ENCODE data around the gene FMNL2.
A peak's percentile ranks its signal among the peaks of the same experiment; 100 is the strongest.

Gene FMNL2

DNA sequence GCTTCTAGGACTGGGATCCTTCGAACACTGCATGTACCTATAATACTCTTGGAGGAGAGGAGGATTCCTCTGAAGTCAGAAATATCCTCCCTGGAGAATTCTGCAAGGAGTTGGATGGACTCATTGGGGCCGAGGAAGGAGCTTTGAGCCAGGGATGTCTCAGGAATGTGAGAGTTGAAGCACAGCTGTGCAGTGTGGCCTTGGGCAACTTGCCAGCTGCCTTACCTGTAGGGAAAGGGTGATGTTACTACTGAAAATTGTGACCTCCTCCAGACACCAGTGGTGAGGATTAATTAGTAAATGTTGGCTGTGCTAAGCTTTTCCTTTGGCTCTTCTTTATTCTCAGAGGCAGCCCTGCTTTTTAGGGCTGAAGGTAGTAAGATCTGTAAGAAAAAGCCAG, 41.4 kb downstream of the FMNL2 start:
- no peak for DNase-seq

DNA sequence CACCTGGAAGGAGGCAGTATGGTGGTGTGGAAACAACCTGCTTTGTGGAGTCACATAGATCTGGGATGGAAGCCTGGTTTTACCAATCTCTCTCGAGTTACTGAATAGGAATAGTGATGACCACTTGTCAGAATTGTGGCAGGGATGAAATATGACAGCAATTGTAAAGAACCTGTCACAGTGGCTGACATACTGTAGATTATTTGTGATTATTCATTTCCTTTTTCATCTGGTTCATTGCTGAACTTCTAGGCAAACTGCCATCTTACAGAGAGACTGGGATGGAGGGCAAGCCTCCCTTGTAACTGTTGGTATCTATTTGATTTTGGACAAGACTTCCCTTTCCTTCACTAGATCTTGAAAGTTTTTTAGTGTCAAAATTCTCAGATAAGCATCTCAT, 42.0 kb downstream of the FMNL2 start:
- DNase-seq: no peak

DNA sequence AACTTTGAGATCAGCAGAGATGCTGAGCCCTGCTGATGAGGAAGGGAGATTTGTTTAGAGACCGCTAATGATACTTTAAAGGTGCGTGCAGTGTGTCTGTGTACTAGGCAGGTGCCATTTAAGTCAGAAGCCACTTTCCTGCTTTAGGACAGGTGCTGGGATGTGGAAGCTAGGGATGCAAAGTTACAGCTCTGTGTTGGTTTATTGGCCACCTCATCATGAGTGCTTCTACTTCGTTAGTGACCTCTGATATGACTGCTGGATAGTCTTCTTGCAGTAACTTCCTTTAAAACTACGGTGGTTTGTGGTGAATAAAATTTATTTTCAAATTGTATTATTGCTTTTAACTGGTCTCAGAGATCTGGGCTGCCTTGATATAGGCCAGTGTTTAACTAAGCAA, 44.1 kb downstream of the FMNL2 start:
- DNase-seq: no peak

DNA sequence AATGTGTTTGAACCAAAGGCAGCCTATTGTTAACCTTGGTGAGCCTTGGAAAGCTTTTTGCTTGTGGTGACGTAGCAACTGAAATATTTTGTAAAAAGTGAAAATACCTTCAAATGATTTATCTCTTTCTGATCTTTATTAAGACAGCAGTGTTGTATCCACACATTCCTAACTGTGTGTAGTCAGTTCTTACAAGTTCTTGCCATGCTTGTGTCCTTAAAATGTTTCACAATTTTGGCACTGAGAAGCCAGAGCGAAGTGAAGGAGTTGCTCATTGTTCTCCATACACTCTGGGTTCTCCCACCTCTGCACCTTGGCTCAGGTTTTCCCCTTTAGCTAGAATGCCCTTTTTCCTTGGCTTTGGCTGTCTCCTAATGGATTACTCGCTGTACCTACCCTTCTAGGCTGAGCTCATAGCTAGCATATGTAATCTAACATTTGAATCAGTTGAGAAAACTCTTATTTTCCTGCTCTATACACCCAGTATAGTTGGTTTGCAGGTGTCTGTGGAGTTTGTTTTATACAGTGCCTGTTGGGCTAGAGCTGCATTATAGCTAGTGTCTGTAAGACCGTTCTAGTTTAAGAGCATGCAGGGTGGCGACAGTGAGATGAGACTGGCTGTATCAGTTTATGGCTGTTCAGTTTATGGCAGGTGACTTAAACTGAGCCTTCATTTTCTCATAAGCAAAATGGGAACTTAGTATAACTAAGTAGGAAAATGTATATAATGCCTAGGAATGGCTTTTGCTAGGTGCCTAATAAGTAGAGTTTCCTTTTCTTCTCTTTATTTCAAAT, 45.5 kb downstream of the FMNL2 start:
- no peak for DNase-seq

DNA sequence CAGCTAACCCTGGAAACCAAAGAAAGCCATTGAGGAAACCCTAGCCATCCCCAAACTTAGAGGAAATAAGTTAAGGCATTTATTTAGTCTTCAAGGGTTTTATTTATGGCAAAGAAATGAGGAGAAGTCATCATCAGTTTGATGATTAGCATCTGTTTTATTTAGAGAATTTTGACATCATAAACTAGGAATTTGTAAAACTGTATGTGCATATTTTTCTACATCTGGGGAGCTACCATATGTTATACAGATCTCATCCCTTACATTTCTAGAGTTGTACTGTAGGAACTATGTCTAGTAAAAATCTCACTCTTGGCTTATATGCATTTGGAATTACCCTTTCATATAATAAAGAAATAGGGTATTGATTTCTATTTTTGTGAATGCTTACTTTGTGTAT, 48.7 kb downstream of the FMNL2 start:
- DNase-seq: no peak

DNA sequence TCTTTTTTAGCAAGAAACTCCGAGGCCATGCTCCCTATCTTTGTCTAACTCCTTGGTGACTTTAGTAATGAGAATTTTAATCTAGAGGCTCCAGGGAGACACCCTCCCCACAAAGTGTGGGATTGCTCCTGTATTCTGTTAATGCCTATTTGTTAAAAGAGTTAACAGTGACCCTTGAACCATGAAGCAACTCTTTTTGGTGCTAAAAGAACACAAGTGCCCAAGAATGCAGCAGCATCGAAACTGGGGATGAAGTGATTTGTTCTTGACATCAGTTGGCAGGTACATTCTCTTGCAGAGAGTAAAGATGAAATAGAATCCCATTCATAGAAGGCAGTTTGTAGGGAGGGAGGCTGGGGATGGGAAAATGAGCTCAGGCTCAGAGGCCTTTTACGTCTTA, 50.0 kb downstream of the FMNL2 start:
- no peak for DNase-seq

DNA sequence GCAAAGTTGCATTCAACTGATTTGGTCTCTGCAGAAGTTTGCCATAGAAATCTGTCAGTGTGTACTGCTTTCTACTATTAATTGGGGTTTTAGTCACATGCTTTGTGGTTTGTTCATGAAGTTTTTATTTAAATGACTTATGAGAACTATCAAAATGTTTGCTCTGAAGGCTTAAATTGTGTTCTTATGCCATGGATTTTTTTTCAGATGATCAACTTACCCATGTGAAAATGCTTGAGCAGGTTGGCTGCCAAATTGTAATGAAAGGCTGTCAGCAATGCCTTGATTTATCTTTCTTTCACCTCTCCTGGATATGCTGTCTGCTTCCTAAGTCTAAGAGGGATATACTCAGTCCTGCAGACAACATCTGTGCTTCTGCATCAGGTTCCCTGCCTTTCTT, 50.7 kb downstream of the FMNL2 start:
- DNase-seq: no peak

DNA sequence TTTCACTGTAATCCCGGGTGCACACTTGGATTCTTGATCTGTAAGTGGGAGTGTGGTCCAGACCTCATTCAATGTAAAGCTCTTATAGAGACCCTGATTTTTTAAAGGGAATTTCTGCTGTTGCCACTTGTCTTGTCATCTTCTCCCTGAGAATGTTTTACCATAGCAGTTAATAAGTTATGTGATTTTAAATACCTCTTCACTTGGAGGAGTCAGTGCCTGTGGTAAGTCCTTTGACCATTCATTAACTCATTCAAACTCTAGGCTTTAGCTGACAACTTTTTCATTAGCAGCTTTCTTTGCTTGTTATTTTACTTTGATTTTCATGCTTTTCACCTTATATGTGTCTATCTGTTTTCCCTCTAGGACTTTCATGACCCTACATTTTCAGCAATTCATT, 51.3 kb downstream of the FMNL2 start:
- no peak for DNase-seq

DNA sequence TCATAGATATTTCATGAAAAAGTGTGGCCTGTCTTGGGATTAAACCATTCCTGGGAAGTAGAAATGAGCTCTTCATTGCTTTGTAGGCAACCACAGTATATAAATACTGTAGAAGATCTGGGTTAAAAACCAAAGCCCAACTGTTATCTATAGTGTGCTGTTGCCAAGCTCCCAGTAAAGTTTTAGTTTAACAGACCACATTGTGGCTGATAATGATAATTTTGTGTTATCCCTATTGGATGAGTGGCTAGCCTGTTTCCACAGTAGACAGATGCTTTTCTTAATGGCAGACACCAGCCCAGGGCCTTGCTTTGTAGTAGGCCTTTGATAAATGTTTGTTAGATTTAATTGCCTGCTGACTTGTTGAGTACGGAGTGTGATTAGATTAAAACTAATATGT, 52.1 kb downstream of the FMNL2 start:
- DNase-seq: no peak

DNA sequence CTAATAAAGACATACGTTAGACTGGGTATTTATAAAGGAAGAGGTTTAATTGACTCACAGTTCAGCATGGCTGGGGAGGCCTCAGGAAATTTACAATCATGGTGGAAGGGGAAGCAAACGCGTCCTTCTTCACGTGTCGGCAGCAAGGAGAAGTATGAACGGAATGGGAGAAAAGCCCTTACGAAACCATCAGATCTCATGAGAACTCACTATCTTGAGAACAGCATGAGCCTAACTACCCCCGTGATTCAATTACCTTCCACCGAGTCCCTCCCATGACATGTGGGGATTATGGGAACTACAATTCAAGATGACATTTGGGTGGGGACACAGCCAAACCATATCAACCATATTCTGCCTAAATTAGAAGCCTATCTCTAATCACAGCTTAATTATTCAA, 53.3 kb downstream of the FMNL2 start:
- DNase-seq: peak; percentile 78

DNA sequence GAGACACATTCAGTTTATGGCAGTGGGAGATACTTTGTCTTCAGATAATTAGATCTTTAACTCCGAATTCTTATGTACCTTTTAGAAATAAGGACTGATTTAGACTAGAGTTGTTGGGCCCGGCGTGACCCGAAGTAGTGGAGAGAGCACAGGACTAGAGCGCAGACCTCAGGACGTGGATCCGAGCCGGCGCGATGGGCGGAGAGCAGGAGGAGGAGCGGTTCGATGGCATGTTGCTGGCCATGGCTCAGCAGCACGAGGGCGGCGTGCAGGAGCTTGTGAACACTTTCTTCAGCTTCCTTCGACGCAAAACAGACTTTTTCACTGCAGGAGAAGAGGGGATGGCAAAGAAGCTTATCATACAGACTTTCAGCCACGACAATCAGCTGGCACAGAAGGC, 54.5 kb downstream of the FMNL2 start:
- DNase-seq: no peak

DNA sequence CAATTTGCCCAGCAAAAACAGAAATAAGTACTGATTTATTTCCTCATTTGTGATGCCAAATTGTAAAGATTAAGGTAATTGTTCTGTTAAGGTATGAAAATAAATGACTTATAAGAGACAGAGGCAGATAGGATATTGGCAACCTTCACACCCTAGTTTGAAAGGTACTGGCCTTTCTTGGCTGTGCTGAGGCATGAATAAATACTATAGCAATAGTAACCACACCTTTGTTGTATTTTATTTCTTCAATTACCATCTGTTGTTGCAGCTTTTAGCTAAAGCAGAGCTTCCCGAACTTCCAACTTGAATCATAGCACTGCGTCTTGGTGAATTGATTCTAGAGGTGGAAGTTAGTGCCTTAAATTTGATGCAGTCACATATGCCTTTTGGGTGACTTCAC, 55.9 kb downstream of the FMNL2 start:
- DNase-seq: no peak

DNA sequence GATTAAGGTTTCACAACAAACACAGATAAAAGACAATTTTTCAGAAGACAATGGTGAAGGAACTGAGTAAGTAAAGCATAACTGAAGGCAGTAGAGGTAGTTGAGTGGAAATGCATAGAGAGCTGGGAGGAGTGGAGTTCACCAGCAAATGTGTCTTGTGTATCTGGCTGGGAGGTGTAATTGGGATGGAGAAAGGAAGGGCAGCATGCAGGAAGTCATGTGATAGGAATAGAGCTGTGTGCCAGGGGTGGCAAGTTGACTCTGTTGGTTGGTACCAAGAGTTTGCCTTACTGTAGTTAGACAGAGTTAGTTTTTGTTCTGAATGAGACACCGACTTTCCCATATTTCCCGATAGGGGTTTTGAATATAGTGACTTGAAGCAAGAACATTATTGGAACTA, 56.3 kb downstream of the FMNL2 start:
- DNase-seq: no peak

DNA sequence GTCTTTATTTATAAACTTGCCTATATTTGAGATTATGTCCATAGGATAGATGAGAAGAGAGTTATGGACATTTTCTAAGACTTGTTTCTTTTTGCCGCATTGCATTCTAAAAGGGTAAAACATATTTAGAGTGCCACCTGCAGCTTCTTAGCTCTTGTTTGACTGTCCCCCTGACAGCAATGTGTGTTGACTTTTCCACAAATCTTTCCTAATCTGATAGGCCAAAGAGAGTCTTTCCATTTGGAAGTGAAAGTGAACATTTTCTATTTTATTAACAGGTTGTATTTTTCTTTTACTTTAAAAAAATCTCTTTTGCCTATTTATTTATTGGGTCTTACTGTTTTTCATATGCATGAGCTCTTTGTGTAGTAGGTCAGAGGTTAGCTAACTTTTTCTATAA, 58.4 kb downstream of the FMNL2 start:
- DNase-seq: no peak

DNA sequence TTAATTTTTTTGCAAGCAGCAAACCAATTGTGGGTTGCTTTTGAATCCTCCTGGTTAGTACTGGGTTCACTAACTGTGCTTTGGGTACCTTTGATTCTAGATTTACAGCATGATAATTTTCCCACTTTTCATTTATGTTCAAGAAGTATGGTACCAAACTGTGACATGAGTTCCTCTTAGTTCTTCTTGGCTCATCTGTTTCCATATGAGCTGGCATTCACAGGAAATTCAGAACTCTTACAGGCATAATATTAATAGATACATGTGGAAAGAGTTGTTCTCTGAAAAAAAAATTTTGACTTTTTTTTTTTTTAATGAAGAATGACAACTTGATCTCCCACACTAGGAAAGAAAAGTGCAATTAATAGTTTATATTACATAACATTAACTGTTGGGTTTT, 59.4 kb downstream of the FMNL2 start:
- peak; percentile 72 for DNase-seq

DNA sequence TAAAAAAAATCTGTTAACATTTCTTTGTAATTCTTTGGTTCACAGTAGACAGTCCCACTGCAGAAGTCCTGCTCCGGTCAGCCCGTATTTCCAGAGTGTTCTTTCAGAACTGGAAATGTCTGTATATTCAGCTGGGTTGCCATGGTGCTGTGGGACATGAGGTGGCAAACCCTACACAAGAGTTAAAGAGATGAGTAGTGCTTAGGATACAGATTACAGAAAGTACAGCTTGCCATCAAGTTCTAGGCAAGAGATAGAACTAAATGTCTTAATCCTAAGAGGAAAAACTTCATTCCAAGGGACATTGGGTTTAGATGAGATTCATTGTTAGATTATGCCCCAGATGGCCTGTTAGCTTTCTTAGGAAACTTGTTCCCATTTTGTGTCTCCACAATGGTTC, 60.1 kb downstream of the FMNL2 start:
- DNase-seq: no peak

DNA sequence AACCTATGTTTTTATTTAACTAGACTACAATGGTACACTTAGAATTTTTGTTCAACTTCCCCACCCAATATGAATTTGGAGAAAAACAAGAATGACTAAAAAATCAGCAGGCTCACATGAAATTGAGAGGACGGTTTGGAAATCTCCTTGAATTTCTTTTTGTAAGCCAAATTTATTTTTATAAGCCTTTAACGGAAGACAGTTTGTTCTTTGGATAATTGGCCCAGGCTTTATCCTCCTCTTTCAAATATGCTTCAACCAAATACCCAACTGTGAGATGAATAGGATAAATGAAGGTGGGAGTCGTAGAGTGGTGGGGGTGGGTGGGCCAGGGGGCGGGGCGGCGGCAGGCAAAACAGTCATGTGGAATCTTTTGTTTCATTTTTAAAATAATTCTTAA, 60.6 kb downstream of the FMNL2 start:
- DNase-seq: no peak

DNA sequence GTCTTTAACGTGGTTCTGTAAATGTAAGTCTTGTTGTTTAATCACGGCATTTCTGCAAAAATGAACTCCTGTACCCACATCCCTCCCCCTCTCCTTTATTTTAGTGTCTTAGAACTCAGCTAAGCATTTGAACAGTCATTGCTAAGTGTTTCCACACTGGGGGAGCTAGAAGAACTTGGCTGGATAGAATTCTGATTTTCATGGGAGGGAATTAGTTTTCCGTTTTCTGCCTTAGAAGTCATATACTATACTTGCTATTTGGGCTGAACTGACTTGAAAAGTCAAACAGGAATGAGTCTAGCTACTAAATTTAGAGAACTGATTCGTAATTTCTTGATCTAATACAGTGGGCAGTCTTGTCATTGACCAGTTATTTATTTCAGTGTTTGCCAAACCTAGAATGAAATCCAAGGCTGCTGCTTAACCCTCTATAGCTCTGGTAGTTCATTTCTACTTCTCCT, 61.1 kb downstream of the FMNL2 start:
- no peak for DNase-seq

DNA sequence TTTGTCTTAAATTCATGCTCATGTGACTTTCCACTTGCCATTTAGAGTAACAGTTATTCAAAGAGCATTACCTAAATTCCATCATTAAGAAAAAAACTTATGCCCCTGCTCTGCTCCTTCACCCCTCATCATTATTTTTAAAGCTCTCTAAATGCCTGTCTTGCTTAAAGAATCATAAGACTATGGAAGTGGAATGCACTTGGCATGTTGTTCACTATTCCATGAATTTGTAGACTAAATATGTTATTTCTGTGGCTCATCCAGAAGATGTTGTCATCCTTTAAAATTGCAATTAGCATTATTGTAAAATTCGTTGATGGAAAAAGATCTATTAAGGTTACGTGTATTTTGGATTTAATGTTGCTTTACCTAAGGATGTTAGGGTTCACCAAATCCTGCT, 61.8 kb downstream of the FMNL2 start:
- no peak for DNase-seq

DNA sequence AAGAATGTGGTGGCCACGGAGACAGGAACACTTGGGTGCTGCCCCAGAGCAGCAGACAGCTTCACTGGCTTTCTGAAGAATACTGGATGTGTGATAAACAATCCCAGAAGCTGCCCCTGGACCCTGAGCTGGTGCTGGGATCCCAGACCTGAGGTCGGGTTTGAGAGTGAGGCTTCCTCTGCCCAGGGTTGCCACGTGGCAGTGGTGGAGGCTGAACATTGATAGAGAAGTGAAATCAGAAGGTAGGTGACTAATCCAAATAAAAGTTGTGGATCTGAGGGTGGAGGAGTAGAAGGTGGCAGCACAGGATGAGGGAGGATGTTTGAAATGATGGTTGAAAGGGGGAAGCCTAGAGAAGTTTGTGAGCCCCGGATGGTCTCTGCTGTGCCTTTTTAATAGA, 64.0 kb downstream of the FMNL2 start:
- DNase-seq: no peak

DNA sequence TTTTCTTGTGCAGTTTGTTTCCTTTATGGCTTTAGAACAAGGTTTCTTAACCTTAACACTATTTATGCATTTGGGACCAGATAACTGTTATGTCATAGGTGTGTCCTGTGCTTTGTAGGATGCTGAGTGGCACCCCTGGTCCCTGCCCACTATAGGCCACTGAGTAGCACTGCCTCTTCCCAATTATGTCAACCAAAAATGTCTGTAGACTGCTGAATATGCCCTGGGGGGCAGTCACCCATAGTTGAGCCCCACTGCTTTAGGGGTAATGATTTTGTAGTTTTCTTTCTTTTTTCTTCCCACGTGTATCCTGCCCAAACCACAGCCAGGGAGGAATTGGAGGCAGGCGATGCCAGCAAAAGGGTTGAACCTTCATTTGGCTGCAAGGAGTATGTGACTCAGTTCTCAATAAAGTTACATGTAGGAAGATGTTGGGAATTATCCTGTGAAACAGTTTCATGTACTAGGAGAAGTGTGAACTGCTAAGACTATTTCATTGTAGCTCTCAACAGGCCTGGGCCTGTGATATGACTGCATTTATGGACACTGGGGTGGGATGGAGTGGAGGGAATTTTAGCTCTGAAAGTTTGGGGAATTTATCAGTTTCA, 65.7 kb downstream of the FMNL2 start:
- DNase-seq: no peak

DNA sequence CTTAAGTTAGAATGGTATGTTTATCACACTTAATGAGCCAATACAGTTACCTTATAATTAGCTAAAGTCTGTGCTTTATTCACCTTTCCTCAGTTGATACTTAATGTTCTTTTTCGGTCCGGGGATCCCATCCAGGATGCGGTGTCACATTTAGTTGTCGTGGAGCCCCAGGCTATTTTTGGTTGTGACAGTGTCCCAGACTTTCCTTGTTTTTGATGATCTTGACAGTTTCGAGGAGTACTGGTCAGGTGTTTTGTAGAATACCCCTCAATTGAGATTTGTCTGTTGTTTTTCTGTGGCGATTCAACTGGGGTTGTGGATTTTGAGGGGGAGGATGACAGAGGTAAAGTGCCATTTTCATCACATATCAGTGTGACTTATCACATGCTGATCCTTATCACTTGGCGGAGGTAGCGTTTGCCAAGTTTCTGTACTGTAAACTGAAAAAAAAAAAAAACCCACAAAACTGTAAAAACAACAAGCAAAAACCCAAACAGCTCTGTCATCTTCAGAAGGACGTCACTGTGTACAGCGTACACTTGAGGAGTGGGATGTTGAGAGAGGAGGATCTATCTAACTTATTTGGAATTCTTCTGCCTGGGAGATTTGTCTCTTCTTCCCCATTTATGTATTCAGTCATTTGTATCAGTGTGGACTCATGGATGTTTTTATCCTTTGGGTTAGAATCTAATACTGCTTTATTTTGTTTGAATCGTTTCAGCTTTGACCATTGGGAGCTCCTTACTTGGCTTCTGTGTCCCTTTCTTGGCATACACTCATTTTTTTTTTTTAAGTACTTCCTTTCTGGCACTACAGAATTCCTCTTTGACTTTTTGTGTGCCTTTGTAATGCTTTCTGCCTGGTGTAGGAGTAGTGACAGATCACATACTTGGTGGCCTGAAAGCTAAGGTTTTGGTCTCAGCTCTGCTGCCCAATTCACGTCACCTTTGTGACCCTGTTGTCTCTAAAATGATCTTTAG, 68.1 kb downstream of the FMNL2 start:
- DNase-seq: no peak

DNA sequence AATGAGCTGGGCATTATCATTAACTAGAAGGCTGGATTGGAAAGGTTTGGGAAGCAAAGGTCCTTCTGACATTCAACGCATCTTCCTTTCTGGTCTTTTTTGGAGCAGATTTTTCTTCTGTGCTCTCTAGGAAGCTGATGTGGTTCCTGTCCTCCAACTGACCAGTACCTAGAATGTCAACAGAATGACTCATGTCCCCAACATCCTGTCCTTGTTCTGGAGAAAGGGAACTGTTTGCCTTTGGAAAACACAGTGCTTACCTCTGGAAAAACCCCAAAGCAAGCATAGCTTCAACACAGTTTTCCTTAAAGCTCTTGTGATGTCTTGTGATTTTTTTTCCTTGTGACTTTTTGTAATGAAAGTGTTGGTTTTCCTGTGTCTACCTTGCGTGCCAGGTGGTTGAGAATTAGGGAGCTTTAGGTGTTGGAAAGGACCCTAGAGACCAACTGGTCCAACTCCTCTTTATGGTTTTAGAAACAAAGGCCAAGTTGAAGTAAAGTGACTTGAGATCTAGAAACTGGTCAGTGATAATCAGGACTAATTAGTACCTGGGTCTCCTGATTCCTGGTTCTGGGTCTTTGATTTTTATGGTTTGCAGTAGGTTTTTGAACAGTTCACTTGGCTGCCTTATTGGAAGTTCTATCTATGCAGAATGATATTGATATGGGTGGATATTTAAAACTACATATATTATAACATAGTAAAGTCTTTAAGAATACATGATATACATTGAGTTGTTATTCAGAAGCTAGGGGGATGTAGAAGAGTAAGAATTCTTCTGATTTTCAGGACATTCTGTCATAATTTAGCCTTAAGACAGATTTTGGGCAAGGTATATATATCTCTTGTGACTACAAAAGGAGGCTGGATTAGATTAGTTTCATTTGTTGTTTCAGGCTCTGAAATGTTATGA, 70.5 kb downstream of the FMNL2 start:
- peak; percentile 42 for DNase-seq

Measured in suppressor macrophage treated with lipopolysaccharide for 4 hours (primary cell).